Measurements from ENCODE around the gene GCNT3.

GRCh38 chr15:59598461-59598860 is 13.1 kb upstream of the GCNT3 start:
- no peak for TF ChIP-seq EZH2 (IDR thresholded peaks at IDR 0.05; ENCODE audit: low read depth, low read length, severe bottlenecking)
- no peak for TF ChIP-seq POLR2A (IDR thresholded peaks at IDR 0.05; ENCODE audit: control extremely low read depth in 1 of 2, low read depth in 2 of 2, low read length in 2 of 2)
- TF ChIP-seq, protein P1, sequence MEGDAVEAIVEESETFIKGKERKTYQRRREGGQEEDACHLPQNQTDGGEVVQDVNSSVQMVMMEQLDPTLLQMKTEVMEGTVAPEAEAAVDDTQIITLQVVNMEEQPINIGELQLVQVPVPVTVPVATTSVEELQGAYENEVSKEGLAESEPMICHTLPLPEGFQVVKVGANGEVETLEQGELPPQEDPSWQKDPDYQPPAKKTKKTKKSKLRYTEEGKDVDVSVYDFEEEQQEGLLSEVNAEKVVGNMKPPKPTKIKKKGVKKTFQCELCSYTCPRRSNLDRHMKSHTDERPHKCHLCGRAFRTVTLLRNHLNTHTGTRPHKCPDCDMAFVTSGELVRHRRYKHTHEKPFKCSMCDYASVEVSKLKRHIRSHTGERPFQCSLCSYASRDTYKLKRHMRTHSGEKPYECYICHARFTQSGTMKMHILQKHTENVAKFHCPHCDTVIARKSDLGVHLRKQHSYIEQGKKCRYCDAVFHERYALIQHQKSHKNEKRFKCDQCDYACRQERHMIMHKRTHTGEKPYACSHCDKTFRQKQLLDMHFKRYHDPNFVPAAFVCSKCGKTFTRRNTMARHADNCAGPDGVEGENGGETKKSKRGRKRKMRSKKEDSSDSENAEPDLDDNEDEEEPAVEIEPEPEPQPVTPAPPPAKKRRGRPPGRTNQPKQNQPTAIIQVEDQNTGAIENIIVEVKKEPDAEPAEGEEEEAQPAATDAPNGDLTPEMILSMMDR (IDR thresholded peaks at IDR 0.05; ENCODE audit: control extremely low read depth in 1 of 3, insufficient read depth in 1 of 3, low read depth in 1 of 3, low read length in 3 of 3) = no peak
- TF ChIP-seq JUND (IDR thresholded peaks at IDR 0.05; ENCODE audit: low read length) = no peak
- no peak for TF ChIP-seq RNF2 (IDR thresholded peaks at IDR 0.05; ENCODE audit: borderline replicate concordance, low read depth, low read length, missing control alignments, poor library complexity, severe bottlenecking)
